Breast epithelium (tissue), 3 donors: ENCODE results near the gene TMEM240.

Source experiments
- CTCF ChIP-seq, 3 donors: fragments of 450-650 bp; IDR thresholded peaks; one replicate each; pipeline ENCODE4 v1.5.1; 2016 to 2017; ENCODE audit warnings: antibody characterized with exemption in 3 of 3, mild to moderate bottlenecking in 3 of 3, moderate library complexity in 3 of 3
- POLR2A ChIP-seq: fragments of 450-650 bp; IDR thresholded peaks from one replicate; pipeline ENCODE4 v1.6.1; 2016; ENCODE audit warnings: antibody characterized with exemption, mild to moderate bottlenecking, moderate library complexity
- POLR2AphosphoS5 ChIP-seq, 3 donors: sonication (generic); formaldehyde crosslinking; IDR thresholded peaks; one replicate each; pipeline ENCODE4 v1.6.1; 2017; ENCODE audit warnings: antibody characterized with exemption in 3 of 3

DNA sequence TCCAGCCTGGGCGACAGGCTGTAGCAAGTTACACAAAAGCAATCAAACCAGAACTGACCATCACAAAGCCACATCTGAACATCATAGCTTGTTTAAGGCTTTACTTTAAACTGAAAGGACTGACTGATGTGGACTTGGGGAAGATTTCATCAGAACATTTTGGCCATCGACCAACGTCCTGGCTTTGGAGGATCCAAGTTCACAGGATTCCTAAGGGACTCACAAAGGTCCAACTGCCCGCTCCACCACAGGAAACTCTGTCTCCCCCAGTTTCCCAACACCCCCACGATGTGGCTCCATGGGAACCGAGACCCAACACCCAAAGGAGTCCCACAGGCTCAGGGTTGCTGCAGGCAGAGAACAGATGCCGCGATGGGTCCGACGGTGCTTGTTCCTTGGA lies 24.9 kb upstream of the TMEM240 start:
- no peak for TF ChIP-seq POLR2A
- no peak for TF ChIP-seq CTCF (IDR thresholded peaks at IDR 0.05)
- TF ChIP-seq POLR2AphosphoS5 (IDR thresholded peaks at IDR 0.05) = no peak
